SIG-M5 treated with dmso at 0.1 percent for 504 hours (cell line): Measurements from ENCODE around the gene SESTD1.
"Not testable (repeated sequence)": the region's sequence is repeated elsewhere in the genome, so short reads cannot be mapped to it uniquely, and the experiment has no call there.

Source experiments
- DNase-seq: peaks from one replicate; lab custom pipeline; 2025; ENCODE audit not compliant: unreplicated experiment; lab: John Stamatoyannopoulos, UW

Gene SESTD1

GRCh38 chr2:179238027-179238426, 26.6 kb downstream of the SESTD1 start:
- no peak for DNase-seq

DNA sequence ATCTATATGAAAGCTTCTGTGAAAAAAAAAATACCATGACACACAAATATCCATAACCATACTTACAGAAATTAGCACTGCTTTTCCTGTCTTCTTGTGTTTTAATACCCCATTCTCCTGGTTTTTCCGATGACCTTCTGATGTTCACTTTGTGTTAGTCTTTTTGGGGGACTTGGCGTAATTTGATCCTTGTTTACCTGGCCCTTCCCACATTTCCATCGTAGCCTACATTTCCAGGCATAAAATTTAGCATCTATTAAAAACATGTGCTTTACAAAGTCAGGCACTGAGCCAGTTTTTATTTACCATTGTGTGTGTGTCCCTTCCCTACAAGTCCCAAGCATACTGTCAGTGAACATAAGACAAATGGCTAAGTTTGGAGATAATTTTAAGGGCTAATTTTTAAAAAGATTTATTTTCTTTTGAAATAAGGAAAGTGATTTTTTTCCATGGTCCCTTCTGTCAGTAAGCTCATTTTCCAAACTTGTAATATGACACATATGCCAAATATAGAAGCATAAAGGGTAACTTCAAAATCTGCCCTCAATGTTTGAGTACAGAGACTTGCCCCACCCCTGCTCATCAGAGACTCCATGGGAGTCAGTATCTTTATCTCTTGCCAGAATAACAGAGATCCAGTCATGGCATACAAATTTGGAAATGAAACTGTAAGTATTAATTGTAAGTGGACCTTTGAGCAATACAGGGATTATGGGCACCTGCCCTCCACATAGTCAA, 27.3 kb downstream of the SESTD1 start:
- DNase-seq, result no peak

- peak; percentile 41 for DNase-seq
These were observed 29.0 kb downstream of the SESTD1 start for GRCh38 chr2:179235463-179236108.

DNA sequence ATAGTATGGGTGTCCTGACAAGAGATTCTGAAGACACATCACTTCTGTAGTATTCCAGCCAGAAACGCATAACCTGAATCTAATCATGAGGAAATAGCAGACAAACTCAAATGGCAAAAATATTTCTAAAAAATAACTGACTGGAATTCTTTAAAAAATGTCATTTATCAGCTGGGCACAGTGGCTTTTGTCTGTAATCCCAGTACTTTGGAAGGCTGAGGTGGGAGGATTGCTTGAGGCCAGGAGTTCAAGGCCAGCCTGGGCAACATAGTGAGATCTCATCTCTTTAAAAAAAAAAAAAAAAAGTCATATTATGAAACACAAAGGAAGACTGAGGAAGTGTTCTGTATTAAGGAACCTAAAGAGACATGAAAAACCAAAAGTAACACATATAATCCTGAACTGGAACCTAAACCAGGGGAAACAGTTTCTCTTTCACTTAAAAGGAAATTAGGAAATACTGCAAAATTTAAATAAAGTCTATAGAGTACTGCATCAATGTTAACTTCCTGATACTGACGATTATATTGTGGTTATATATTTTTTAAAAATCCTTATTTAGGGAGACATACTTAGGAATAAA, 29.9 kb downstream of the SESTD1 start:
- peak; percentile 84 for DNase-seq

- DNase-seq, result no peak
These were observed 30.8 kb downstream of the SESTD1 start for GRCh38 chr2:179233626-179234430.

GRCh38 chr2:179233083-179233490, 31.5 kb downstream of the SESTD1 start:
- no peak for DNase-seq

DNA sequence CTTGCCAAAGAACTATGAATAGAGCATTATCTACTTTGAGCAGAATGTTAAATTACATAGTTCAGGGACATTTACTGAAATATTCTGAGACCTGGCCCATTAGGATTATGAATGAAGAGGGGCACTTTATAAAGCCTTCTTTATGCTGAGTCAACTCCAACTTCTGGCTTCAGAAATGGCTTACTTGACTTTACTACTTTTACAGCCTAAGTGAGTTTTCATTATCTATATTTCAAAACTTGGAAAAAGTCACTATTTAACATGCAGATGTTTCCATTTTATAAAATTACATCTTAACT, 37.7 kb downstream of the SESTD1 start:
- no peak for DNase-seq

GRCh38 chr2:179226203-179226960, 38.2 kb downstream of the SESTD1 start:
- no peak for DNase-seq

GRCh38 chr2:179224361-179224760, 40.3 kb downstream of the SESTD1 start:
- no peak for DNase-seq

- no peak for DNase-seq
These were observed 42.6 kb downstream of the SESTD1 start for GRCh38 chr2:179222076-179222475.

- peak; percentile 48 for DNase-seq
These were observed 45.6 kb downstream of the SESTD1 start for GRCh38 chr2:179218848-179219594.

DNA sequence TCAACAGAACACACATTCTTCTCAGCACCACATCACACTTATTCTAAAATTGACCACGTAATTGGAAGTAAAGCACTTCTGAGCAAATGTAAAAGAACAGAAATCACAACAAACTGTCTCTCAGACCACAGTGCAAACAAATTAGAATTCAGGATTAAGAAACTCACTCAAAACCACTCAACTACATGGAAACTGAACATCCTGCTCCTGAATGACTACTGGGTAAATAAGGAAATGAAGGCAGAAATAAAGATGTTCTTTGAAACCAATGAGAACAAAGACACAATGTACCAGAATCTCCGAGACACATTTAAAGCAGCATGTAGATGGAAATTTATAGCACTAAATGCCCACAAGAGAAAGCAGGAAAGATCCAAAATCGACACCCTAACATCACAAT, 50.0 kb downstream of the SESTD1 start:
- not testable (repeated sequence) for DNase-seq

- DNase-seq, result no peak
These were observed 53.3 kb downstream of the SESTD1 start for GRCh38 chr2:179211355-179211754.

DNA sequence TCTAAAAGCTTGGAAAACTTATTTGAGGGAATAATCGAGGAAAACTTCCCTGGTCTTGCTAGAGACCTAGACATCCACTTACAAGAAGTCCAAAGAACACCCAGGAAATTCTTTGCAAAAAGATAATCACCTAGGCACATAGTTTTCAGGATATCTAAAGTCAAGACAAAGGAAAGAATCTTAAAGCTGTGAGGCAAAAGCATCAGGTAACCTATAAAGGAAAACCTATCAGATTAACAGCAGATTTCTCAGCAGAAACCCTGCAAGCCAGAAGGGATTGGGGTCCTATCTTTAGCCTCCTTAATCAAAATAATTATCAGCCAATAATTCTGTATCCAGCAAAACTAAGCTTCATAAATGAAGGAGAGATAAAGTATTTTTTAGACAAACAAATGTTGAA, 56.4 kb downstream of the SESTD1 start:
- DNase-seq, result not testable (repeated sequence)

GRCh38 chr2:179207047-179207446, 57.6 kb downstream of the SESTD1 start:
- DNase-seq, result no peak

DNA sequence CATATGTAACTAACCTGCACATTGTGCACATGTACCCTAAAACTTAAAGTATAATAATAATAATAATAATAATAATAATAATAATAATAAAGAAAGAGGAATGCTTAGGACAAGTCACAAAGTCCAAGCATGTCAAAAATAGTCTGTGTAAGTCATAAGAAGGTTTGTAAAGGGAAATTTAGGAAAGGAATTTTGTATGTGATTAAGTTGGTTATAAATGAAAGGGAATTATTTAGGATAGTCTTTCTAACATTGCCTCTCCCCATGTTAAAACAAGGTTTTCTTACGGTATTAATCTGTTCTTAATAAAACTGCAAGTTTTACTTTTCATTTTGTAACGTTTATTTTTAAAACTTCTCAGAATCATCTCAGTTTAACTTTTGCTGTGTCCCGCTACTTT, 62.8 kb downstream of the SESTD1 start:
- no peak for DNase-seq

DNA sequence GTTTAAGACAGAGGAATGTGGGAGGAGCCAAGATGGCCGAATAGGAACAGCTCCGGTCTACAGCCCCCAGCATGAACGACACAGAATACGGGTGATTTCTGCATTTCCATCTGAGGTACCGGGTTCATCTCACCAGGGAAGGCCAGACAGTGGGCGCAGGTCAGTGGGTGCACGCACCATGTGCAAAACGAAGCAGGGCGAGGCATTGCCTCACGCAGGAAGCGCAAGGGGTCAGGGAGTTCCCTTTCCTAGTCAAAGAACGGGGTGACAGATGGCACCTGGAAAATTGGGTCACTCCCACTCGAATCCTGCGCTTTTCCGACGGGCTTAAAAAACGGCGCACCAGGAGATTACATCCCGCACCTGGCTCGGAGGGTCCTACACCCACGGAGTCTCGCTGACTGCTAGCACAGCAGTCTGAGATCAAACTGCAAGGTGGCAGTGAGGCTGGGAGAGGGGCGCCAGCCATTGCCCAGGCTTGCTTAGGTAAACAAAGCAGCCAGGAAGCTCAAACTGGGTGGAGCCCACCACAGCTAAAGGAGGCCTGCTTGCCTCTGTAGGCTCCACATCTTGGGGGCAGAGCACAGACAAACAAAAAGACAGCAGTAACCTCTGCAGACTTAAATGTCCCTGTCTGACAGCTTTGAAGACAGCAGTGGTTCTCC, 68.6 kb downstream of the SESTD1 start:
- DNase-seq, result not testable (repeated sequence)

DNA sequence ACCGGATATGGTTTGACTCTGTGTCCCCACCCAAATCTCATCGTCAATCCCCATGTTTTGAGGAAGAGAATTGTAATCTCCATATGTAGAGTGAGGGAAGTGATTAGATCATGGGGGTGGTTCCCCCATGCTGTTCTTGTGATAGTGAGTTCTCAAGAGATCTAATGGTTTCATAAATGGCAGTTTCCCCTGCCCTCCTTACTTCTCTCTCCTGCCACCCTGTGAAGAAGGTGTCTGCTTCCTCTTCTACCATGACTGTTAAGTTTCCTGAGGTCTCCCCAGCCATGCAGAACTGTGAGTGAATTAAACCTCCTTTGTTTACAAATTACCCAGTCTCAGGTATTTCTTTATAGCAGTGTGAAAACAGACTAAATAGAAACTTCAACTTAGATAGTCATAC, 69.5 kb downstream of the SESTD1 start:
- no peak for DNase-seq

- DNase-seq, result no peak
These were observed 70.8 kb downstream of the SESTD1 start for GRCh38 chr2:179193759-179194394.
